ENCODE measurements around the gene SIGLEC7. TPM values are rescaled to one million over a fixed set of nuclear protein-coding genes. Genes with fewer than 3 reads are reported as not detected.

SIGLEC7 gene
- total RNA-seq, 4 donors from 2014 or later = 1.9 to 10.7 (median 6.3) TPM

DNA sequence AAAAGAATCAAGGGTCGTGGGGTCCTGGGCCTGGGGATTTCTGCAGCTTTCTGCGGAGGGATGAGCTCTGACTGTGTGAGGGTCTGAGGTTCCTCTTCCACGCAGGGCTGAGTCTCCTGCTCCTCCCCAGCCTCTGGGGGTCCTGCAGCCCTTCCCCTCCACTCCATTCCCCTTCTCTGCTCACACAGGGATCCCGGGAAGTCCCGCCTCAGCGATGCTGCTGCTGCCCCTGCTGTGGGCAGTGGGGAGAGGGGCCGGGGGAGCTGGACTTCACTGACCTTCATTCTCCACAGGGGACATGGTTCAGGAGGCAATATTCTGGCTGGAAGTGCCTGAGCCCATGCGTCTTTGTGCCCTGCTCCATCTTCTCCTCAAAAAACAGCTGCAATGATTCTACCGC is 56.5 kb downstream of the SIGLEC7 start:
- ATAC-seq (ENCODE audit: low FRiP score) (no peak), DNase-seq (ENCODE audit: low spot score) (no peak)
- TF ChIP-seq, protein P1, sequence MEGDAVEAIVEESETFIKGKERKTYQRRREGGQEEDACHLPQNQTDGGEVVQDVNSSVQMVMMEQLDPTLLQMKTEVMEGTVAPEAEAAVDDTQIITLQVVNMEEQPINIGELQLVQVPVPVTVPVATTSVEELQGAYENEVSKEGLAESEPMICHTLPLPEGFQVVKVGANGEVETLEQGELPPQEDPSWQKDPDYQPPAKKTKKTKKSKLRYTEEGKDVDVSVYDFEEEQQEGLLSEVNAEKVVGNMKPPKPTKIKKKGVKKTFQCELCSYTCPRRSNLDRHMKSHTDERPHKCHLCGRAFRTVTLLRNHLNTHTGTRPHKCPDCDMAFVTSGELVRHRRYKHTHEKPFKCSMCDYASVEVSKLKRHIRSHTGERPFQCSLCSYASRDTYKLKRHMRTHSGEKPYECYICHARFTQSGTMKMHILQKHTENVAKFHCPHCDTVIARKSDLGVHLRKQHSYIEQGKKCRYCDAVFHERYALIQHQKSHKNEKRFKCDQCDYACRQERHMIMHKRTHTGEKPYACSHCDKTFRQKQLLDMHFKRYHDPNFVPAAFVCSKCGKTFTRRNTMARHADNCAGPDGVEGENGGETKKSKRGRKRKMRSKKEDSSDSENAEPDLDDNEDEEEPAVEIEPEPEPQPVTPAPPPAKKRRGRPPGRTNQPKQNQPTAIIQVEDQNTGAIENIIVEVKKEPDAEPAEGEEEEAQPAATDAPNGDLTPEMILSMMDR (IDR thresholded peaks at IDR 0.05) = no peak

DNA sequence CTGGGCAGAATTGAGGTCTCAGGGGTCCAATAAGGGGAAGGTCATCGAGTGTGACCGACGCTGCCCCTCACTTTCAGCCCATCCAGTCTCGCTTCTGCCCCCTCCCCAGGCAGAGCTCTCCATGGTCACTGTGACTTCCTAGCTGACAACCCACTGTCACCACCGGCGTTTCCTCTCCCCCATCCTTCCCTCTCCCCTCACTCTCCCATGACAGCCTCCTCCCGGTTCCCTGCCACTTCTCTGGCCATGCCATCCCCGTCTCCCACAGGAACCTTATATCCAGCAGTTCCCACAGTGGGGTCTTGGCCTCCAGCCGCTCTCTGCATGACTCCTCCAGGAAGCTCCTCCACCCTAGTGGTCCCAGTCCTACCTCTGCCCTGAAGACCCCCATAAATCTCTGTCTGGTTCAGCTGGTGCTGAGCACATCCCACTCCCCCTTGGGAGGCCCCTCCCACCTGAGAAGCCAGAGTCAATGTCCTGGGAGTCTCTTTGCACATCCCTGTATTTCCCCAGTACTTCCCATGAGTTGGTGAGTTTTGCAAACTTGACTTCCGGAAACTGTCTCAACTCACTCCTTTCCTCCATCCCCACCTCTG is 58.1 kb downstream of the SIGLEC7 start:
- DNase-seq (ENCODE audit: low spot score) (no peak), ATAC-seq (ENCODE audit: low FRiP score) (no peak)
- TF ChIP-seq, protein P1 (IDR thresholded peaks at IDR 0.05) = no peak

DNA sequence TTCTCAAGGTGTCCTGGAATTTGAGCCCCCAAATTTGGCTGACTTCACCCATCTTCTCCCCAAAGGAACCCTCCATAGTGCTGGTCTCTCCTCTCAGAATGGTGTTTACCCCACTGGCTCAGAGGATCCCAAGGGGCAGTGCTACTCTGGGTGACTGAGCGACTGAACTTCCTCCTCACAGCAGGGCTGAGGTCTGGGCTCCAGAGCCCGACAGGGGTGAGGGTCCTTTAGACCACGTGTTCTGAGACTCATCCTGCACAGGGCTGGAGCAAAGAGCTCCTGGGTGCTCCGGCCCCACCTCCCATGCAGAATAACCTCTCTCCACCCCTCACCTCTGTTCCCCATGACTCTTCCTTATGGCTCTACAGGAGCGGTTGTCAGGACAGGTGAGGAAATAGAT is 59.6 kb downstream of the SIGLEC7 start:
- TF ChIP-seq, protein P1 (IDR thresholded peaks at IDR 0.05) = no peak
- ATAC-seq (ENCODE audit: low FRiP score) = no peak
- no peak for DNase-seq (ENCODE audit: low spot score)

Other genes with a start within 250 kb of the SIGLEC7 start
- not detected for gene KLK4, start 230.9 kb upstream of the SIGLEC7 start, total RNA-seq
- 10 to 100 TPM in 1 of 4 donors, 1 to 10 TPM in 2, not detected in 1; 3.3 to 12.2 (median 9.7) TPM for gene KLK5, start 189.3 kb upstream of the SIGLEC7 start, total RNA-seq
- gene KLK6, start 172.7 kb upstream of the SIGLEC7 start, total RNA-seq = not detected
- 10 to 100 TPM in 2 of 4 donors, 1 to 10 TPM in 1, not detected in 1; 3.6 to 61.7 (median 16.6) TPM for gene KLK7, start 158.4 kb upstream of the SIGLEC7 start, total RNA-seq
- gene KLK8, start 140.7 kb upstream of the SIGLEC7 start, total RNA-seq = 10 to 100 TPM in 1 of 4 donors, 1 to 10 TPM in 2, not detected in 1; 2.8 to 15.0 (median 3.4) TPM
- gene KLK10, start 122.6 kb upstream of the SIGLEC7 start, total RNA-seq = 10 to 100 TPM in 1 of 4 donors, 1 to 10 TPM in 2, not detected in 1; 1.6 to 14.2 (median 9.8) TPM
- 100 to 1,000 TPM in 1 of 4 donors, 10 to 100 TPM in 2, not detected in 1; 21.6 to 116 (median 34.0) TPM for gene KLK11, start 115.7 kb upstream of the SIGLEC7 start, total RNA-seq
- gene KLK12, start 107.3 kb upstream of the SIGLEC7 start, total RNA-seq = not detected
- gene KLK13, start 77.2 kb upstream of the SIGLEC7 start, total RNA-seq = not detected
- gene KLK14, start 59.4 kb upstream of the SIGLEC7 start, total RNA-seq = not detected
- 10 to 100 TPM in 2 of 4 donors, 1 to 10 TPM in 2; 7.1 to 14.2 (median 9.5) TPM for gene CTU1, start 33.9 kb upstream of the SIGLEC7 start, total RNA-seq
- gene SIGLEC9, start 17.4 kb upstream of the SIGLEC7 start, total RNA-seq = 10 to 100 TPM in 3 of 4 donors, 1 to 10 TPM in 1; 3.5 to 25.0 (median 20.4) TPM
- 10 to 100 TPM in 3 of 4 donors, 1 to 10 TPM in 1; 7.1 to 22.3 (median 18.0) TPM for gene CD33, start 82.8 kb downstream of the SIGLEC7 start, total RNA-seq
- not detected for gene SIGLECL1, start 108.8 kb downstream of the SIGLEC7 start, total RNA-seq
- 1 to 10 TPM in 3 of 4 donors, not detected in 1; 1.4 to 2.9 (median 1.7) TPM for gene IGLON5, start 169.3 kb downstream of the SIGLEC7 start, total RNA-seq
- 1 to 10 TPM in 2 of 4 donors, under 1 TPM in 2; 0.47 to 1.0 (median 0.98) TPM for gene VSIG10L, start 199.8 kb downstream of the SIGLEC7 start, total RNA-seq
- gene ETFB, start 224.1 kb downstream of the SIGLEC7 start, total RNA-seq = 100 to 1,000 TPM; 136 to 251 (median 166) TPM
- gene CLDND2, start 226.7 kb downstream of the SIGLEC7 start, total RNA-seq = not detected
- 1 to 10 TPM in 2 of 4 donors, under 1 TPM in 1, not detected in 1; 0.56 to 4.0 (median 2.6) TPM for gene NKG7, start 230.4 kb downstream of the SIGLEC7 start, total RNA-seq
- not detected for gene LIM2, start 245.7 kb downstream of the SIGLEC7 start, total RNA-seq
- gene C19orf84, start 248.3 kb downstream of the SIGLEC7 start, total RNA-seq = not detected

Measured in omental fat pad (tissue), 4 donors.